ENCODE data around the gene ALPP. TPM values are rescaled to one million over a fixed set of nuclear protein-coding genes. Genes with fewer than 3 reads are reported as not detected.
"Not testable (repeated sequence)": the region's sequence is repeated elsewhere in the genome, so short reads cannot be mapped to it uniquely, and the experiment has no call there.

The ALPP gene
- total and polyA plus RNA-seq, 2 donors: not detected

DNA sequence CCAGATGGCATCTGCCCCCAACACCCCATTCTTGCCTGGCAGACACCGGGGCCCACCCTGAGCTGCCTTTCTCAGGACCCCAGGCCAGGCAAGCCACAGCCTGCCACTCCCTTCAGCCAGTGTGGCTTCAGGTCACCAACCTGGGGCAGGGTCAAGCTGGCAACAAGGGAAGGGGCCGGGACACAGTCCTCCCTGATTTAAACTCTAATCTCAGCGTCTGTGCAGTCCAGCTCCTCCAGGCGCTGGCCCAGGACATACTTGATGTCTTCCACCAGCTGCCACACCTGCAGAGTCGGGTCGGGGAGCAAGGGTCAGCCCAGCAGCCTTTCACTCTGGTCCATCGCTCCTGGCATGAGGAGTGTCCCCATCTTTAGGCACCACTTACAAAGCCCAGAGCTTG, 29.0 kb upstream of the ALPP start:
- no peak for DNase-seq (ENCODE audit: extremely low spot score)
- H3K36me3 ChIP-seq (ENCODE audit: insufficient read depth): no peaks in the 10 kb centered on the region
- H3K4me1 ChIP-seq (ENCODE audit: insufficient read depth): no peaks in the 10 kb centered on the region
- no peak overlapping the region for H3K27ac ChIP-seq (ENCODE audit: low read depth)
- H3K4me3 ChIP-seq (ENCODE audit: low read depth, low read length): no peak overlapping the region
- WGBS: 81% methylated on average over 7 of the region's 7 CpGs

DNA sequence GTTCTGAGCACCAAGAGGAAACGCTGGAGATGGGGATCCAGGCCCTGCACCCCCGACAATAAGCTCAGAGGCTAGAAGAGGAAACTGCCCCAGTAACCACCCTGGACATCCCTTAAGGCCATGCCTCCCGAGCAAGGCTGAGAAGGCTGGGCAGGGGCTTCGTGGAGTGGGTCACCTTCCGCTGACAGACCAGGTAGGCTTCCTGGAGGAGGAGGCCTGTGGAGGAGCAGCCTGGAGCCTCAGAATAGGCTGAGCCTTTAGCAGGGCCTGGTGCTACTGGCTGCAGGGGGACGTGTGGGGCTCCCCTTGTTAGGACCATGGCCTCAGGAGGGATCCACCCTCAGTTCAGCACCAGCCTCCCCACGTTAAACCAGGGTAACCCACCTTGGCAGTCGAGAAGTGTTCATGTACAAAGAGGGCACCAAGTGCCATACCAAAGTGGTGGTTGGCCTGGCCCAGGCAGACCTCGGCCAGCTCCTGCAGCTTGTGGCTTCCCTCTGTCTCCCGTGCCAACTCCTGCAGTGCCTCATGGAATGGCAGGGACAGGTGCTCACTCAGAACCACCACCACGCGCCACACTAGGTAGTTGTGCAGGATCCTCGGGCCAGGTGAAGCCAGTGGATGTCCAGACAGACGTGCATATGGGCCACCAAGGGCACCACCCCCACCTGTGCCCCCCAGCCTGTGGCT, 28.5 kb upstream of the ALPP start:
- Histone ChIP-seq H3K27ac (ENCODE audit: low read depth) (no peak overlapping the region), H3K4me1 (ENCODE audit: insufficient read depth) (no peaks in the 10 kb centered on the region), H3K4me3 (ENCODE audit: low read depth, low read length) (no peak overlapping the region), H3K36me3 (ENCODE audit: insufficient read depth) (no peaks in the 10 kb centered on the region)
- WGBS: 77% methylated on average over 14 of the region's 14 CpGs
- DNase-seq (ENCODE audit: extremely low spot score): no peak

GRCh38 chr2:232350804-232351685, 27.5 kb upstream of the ALPP start:
- 12% methylated on average over 76 of the region's 76 CpGs for WGBS
- H3K4me3 ChIP-seq (ENCODE audit: low read depth, low read length): no peak overlapping the region
- no peaks in the 10 kb centered on the region for H3K36me3 ChIP-seq (ENCODE audit: insufficient read depth)
- no peak for DNase-seq (ENCODE audit: extremely low spot score)
- H3K4me1 ChIP-seq (ENCODE audit: insufficient read depth): no peaks in the 10 kb centered on the region
- no peak overlapping the region for H3K27ac ChIP-seq (ENCODE audit: low read depth)

DNA sequence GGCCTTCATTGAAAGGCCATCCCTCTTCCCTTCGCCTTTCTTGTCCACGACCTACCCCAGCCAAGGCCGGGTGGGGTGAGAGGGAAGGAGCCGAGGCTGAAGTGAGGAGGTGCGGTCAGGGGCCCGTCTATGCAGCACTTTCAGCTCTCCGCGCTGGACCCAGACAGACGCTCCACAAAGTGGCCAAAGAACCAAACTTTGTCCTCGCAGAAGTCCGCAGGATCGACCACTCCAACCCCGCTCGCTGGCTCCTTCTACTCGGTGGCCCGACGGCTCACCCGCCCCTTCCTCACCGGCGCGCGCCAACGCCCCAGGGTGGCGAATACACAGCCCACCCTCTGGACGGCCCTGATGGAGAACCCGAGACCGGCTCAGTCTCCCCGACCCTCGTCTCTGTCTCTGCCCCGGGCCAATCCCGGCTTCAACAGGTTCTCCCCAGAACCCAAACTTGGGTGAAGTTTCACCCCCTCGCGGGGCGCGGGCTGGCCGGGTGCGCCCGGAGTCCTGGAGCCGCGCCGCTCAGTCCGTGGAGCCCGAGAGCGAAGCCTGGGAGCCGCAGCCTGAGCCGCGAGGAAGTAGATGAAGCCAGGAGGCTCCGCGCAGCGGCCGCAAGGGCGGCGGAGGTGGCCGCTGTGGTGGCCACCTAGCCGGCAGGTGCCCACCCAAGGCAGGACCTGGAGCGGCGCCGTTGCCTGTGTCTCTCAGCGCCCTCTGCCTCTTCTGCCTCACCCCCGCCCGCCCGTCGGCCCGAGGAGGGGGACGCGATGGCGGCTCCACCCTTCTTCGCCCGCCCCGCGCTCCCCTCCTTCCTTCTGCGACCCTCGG, 26.7 kb upstream of the ALPP start:
- Histone ChIP-seq H3K4me1 (ENCODE audit: insufficient read depth) (no peaks in the 10 kb centered on the region), H3K27ac (ENCODE audit: low read depth) (no peak overlapping the region), H3K36me3 (ENCODE audit: insufficient read depth) (no peaks in the 10 kb centered on the region), H3K4me3 (ENCODE audit: low read depth, low read length) (no peak overlapping the region)
- 22% methylated on average over 73 of the region's 73 CpGs for WGBS
- no peak for DNase-seq (ENCODE audit: extremely low spot score)

DNA sequence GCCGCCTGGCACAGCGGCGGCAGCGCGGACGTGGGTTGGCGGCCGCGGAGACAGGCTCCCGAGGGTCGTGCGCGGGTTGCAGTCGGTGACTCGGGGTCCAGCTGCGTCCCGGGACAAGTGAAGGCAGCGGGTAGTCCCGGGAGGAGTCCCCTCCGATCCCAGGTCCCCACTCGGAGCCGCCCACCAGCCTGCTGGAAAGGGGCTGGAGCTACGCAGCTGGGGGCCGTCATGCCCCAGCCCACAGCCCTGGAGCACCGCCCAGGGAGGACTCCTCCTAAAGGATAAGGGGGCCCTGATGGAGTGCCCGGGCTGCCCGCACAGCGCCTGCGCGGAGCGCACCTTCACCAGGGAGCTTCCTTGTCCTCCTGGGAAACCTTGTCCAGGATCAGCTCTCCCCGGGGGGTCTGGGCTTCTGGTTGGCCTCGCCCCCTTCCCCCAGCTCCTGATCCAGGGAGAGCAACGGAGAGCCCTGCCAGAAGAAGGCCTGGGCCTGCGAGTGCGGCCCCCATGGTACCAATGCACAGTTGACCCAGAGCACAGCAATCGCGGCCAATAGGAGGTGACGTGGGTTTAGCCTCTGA, 25.9 kb upstream of the ALPP start:
- 39% methylated on average over 39 of the region's 39 CpGs for WGBS

DNA sequence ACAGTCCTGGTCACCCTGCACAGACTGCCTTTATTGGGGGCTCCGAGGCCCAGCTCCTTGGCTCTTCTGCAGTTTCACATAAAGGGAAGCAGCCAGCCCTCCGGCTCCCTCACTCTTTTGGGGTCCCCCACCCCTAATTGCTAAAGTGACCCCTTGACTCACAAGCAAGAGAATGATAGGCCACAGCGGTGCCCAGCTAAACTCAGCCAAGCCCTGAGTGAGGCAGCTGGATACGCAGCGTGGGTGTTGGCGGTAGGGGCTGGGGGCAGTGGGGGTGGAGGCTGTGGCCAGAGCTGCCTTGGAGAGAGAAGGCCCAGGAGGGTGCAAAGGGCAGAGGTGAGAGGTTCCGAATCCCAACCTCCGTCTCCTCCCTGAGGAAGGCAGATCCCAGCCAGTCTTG, 25.5 kb upstream of the ALPP start:
- H3K27ac ChIP-seq (ENCODE audit: low read depth): no peak overlapping the region
- H3K4me3 ChIP-seq (ENCODE audit: low read depth, low read length): no peak overlapping the region
- no peaks in the 10 kb centered on the region for H3K4me1 ChIP-seq (ENCODE audit: insufficient read depth)
- H3K36me3 ChIP-seq (ENCODE audit: insufficient read depth): no peaks in the 10 kb centered on the region
- DNase-seq (ENCODE audit: extremely low spot score): no peak
- WGBS: 86% methylated on average over 8 of the region's 8 CpGs

More for the DNA sequence above, 25.9 kb upstream of the ALPP start:
- Histone ChIP-seq H3K27ac (ENCODE audit: low read depth) (no peak overlapping the region), H3K4me1 (ENCODE audit: insufficient read depth) (no peaks in the 10 kb centered on the region), H3K36me3 (ENCODE audit: insufficient read depth) (no peaks in the 10 kb centered on the region), H3K4me3 (ENCODE audit: low read depth, low read length) (no peak overlapping the region)
- no peak for DNase-seq (ENCODE audit: extremely low spot score)

DNA sequence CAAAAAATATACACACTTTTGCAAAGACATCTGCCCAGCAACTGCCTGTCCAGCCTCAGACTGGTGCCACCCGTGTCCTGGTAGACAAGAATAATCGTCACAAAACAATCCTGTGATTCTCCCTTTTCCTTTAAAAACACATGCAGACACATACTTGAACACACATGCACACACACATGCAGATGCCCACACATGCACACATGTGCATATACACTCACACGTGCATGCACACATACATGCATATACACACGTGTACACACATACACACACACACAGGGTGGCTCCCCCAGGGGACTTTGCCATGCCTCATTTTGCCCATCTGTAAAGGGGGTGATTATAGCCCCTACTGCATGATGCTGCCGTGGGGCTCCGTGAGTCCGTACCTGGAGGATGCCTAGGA, 24.9 kb upstream of the ALPP start:
- H3K27ac ChIP-seq (ENCODE audit: low read depth): no peak overlapping the region
- no peak for DNase-seq (ENCODE audit: extremely low spot score)
- H3K36me3 ChIP-seq (ENCODE audit: insufficient read depth): no peaks in the 10 kb centered on the region
- H3K4me1 ChIP-seq (ENCODE audit: insufficient read depth): no peaks in the 10 kb centered on the region
- 81% methylated on average over 7 of the region's 7 CpGs for WGBS
- no peak overlapping the region for H3K4me3 ChIP-seq (ENCODE audit: low read depth, low read length)

DNA sequence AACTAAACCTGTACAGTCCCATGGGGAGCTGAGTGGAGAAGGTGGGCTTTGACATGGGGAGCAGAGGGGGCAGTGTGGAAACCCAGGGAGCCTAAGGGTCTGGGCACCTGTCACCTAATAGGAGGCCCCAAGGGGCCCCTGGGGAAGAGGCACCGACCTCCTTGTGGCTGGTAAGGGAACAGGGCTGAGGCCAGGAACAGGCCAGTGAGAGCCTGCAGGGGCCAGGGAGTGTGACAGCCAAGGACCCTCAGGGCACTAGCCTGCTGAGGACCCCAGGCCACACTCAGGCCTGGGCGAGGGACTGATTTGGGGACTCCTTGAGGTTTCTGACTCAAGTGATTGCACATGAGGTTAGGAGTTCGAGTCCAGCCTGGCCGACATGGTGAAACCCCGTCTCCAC, 24.5 kb upstream of the ALPP start:
- no peak for DNase-seq (ENCODE audit: extremely low spot score)
- H3K4me1 ChIP-seq (ENCODE audit: insufficient read depth): no peaks in the 10 kb centered on the region
- H3K36me3 ChIP-seq (ENCODE audit: insufficient read depth): no peaks in the 10 kb centered on the region
- H3K27ac ChIP-seq (ENCODE audit: low read depth): no peak overlapping the region
- WGBS: 91% methylated on average over 5 of the region's 5 CpGs
- no peak overlapping the region for H3K4me3 ChIP-seq (ENCODE audit: low read depth, low read length)

- Histone ChIP-seq H3K27ac (ENCODE audit: low read depth) (no peak overlapping the region), H3K36me3 (ENCODE audit: insufficient read depth) (no peaks in the 10 kb centered on the region), H3K4me3 (ENCODE audit: low read depth, low read length) (no peak overlapping the region), H3K4me1 (ENCODE audit: insufficient read depth) (no peaks in the 10 kb centered on the region)
- WGBS: 88% methylated on average over 5 of the region's 5 CpGs
- DNase-seq (ENCODE audit: extremely low spot score): no peak
These were observed 16.9 kb upstream of the ALPP start for GRCh38 chr2:232361646-232362045.

DNA sequence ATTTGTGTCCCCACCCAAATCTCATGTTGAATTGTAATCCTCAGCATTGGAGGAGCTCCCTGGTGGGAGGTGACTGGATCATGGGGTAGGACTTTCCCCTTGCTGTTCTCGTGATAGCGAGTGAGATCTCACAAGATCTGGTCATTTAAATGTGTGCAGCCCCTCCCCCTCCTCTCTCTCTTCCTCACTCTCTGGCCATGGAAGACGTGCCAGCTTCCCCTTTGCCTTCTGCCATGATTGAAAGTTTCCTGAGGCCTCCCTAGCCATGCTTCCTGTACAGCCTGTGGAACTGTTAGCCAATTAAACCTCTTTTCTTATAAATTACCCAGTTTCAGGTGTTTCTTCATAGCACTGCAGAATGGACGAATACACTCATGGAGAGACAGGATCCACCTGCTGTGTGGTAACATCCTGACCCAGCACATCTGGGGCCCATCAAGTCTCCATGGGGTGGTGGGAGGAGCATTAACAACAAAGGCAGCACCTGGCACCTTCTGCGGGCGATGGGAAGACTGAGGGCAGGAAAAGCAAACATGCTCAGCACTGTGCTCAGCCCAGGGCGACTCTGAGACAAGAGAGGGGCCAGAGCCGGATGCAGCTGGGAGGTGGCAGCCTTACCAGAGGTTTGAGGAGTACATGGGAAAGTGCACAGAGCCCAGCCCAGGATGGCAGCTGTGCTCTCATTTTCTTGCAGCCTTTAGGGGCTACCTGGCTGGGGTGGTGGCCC, 16.2 kb upstream of the ALPP start:
- H3K4me1 ChIP-seq (ENCODE audit: insufficient read depth): no peaks in the 10 kb centered on the region
- WGBS: 76% methylated on average over 8 of the region's 8 CpGs
- H3K4me3 ChIP-seq (ENCODE audit: low read depth, low read length): no peak overlapping the region
- H3K36me3 ChIP-seq (ENCODE audit: insufficient read depth): no peaks in the 10 kb centered on the region
- no peak overlapping the region for H3K27ac ChIP-seq (ENCODE audit: low read depth)
- DNase-seq (ENCODE audit: extremely low spot score): no peak

DNA sequence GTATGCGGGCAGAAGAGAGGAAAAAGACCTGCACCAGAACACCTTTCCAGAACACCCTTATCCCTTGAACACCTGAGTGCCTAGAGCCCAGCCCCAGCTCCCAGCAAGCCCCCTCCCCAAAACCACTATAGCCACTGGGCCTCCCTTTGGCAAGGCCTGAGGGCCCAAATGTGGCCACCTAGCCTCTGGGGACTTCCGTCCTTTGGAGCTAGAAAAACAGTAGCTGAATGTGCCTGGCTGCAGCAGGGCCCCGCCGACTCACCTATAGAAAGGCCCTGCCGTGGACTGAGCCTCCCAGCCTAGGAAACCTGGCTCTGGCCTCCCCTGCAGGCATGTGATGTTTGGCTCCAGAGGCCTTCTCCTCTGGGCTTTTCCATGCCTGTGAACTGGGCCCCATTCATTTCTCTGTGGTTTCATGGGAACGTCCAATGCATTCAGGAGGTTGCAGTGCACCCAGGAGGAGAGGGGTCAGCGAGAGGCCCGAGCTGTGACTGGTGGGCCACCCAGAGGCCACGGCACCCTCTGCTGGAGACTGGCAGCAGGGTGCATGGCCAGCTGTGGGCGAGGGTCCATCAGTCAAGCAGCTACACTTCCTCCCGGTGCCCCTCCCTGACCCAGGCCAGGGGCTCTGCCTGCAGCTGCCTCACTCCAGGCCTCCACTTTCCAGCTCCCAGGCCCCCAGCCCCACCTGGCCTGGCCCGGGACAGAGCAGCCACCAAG, 15.3 kb upstream of the ALPP start:
- H3K4me3 ChIP-seq (ENCODE audit: low read depth, low read length); H3K4me1 ChIP-seq (ENCODE audit: insufficient read depth); H3K27ac ChIP-seq (ENCODE audit: low read depth); DNase-seq (ENCODE audit: extremely low spot score); H3K36me3 ChIP-seq (ENCODE audit: insufficient read depth): not testable (repeated sequence)
- 87% methylated on average over 12 of the region's 12 CpGs for WGBS

DNA sequence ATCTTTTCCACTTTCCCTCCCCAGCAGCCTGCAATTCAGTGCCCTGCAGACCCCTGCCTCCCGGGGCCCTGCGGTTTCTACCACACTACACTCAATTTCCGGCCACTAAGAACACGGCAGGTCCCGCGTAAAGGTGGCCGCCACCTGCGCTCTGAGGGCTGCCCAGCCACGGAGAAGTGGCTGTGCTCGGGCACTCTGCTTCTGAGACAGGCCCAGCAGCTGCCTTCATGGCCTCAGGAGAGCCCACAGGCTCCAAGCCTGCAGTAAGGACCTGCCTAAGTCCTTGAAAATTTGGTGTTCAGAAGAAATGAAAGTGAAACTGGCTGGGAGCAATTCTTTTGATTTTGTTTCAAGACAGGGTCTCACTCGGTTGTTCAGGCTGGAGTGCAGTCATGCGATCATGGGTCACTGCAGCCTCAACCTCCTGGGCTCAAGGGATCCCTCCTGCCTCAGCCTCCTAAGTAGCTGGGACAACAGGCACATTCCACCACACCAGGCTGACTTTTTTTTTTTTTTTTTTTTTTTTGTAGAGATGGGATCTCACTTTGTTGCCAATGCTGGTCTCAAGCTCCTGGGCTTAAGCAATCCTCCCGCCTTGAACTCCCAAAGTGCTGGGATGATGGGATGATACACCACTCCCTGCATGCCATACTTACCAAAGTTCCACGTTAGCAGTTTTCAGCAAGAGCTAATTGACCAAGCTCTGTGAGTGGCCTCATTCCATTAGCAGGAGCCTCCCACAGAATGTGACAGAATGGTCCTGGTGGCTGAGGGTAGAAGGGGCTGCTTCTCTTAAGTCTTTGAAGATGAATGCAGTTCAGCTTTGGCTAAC, 14.6 kb upstream of the ALPP start:
- no peak for DNase-seq (ENCODE audit: extremely low spot score)
- Histone ChIP-seq H3K4me3 (ENCODE audit: low read depth, low read length) (no peak overlapping the region), H3K4me1 (ENCODE audit: insufficient read depth) (no peaks in the 10 kb centered on the region), H3K27ac (ENCODE audit: low read depth) (no peak overlapping the region), H3K36me3 (ENCODE audit: insufficient read depth) (no peaks in the 10 kb centered on the region)
- WGBS: 81% methylated on average over 14 of the region's 14 CpGs
